Activated CD4-positive, alpha-beta T cell treated with anti-CD3 and anti-CD28 coated beads, Interleukin-2, Interleukin-4, amounts not matched to agents 100 ng/mL and 50 ng/mL, durations not matched to agents 16 hours and 8 hours (primary cell): ENCODE data around the gene ELMO1.
A peak's percentile ranks its signal among the peaks of the same experiment; 100 is the strongest.

Source experiments
- DNase-seq: peaks from one replicate; pipeline ENCODE4 v3.0.0-alpha.2; 2020; ENCODE audit warnings: low spot score

The ELMO1 gene

GRCh38 chr7:37216156-37216852, 232.4 kb downstream of the ELMO1 start:
- DNase-seq, result no peak

GRCh38 chr7:37215290-37215923, 233.3 kb downstream of the ELMO1 start:
- DNase-seq, result no peak

- DNase-seq, result no peak
Measured at GRCh38 chr7:37212556-37212955, 236.1 kb downstream of the ELMO1 start.

GRCh38 chr7:37212051-37212450, 236.6 kb downstream of the ELMO1 start:
- DNase-seq, result no peak

- no peak for DNase-seq
Measured at GRCh38 chr7:37211097-37211880, 237.4 kb downstream of the ELMO1 start.

DNA sequence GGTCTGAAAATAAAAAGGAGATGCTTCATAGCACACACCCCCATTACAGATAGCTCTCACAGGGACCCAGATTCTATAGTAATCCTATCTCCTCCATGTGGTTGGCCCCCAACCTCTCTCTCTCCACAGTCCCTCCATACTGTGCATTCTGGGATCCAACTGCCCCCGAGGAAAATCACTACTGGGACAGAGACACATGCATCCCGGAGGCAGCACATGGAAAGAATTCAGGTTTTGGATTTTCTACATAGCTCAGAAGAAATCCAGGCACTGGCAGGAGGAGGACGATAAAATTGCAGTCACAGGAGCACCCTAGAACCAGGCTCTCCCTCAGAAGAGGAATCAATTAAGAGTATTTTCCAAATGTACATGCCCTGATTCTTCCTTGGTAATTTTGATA, 239.5 kb downstream of the ELMO1 start:
- no peak for DNase-seq

GRCh38 chr7:37208528-37208927, 240.1 kb downstream of the ELMO1 start:
- peak; percentile 25 for DNase-seq

DNA sequence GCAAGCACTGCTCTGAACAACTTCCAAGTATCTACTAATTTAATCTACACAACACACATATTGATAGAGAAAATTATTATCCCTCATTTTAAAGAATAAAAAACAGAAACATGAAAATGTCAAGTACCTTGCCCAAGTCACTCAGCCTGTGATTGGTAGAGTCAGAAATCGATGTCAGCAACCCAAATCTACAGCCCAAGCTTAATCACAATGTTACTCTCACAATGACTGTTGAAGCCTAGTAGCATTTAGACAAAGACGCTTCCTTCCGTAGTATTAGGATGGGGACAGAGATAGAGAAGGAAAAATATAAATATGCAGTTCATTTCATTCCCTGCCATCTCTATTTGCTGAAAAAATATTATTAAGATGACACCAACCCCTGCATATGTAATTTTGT, 242.5 kb downstream of the ELMO1 start:
- DNase-seq, result peak; percentile 48

DNA sequence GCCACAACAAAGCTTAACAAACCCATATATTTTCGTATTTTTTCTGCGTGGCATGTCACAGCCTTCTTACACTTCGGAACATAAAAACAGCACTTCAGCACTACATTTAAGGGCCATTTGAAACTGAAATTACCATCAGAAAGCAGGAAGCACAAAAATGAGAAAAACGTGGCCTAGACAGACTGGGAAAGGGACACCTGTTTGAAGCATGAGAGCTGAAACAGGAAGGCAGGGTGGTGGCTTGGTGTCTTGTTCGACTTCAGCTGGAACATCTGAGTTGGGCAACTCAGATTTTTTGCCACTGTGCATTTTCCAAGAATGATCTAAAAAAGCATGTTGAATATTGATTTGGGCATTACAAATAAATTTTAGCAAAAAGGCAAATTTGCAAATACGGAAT, 243.2 kb downstream of the ELMO1 start:
- no peak for DNase-seq

- no peak for DNase-seq
Measured at GRCh38 chr7:37201876-37202198, 246.8 kb downstream of the ELMO1 start.

GRCh38 chr7:37201003-37201875, 247.4 kb downstream of the ELMO1 start:
- peak; percentile 41 for DNase-seq

GRCh38 chr7:37198906-37199485, 249.7 kb downstream of the ELMO1 start:
- peak; percentile 65 for DNase-seq

- no peak for DNase-seq
Measured at GRCh38 chr7:37198041-37198905, 250.4 kb downstream of the ELMO1 start.

DNA sequence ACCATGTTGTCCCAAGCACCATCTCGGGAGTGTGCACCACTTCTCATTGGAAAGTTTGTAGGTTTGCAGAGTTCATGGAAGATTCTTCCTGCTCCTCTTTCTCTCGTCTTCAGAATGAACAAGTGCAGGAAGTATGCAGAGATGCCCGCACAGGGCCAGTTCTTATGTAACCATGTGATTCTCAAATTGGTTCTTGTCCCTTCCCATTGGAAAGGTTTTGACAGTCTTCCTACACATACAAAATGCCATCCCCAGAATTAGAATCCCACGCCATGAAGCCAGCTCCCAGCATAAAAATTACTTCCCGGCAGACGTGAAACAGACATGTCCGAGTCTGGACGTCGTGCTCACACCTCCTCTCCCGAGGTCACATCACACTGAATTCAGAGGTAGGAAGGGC, 251.6 kb downstream of the ELMO1 start:
- no peak for DNase-seq

GRCh38 chr7:37196676-37197075, 252.0 kb downstream of the ELMO1 start:
- no peak for DNase-seq

GRCh38 chr7:37195388-37195787, 253.3 kb downstream of the ELMO1 start:
- no peak for DNase-seq

- DNase-seq, result no peak
Measured at GRCh38 chr7:37194943-37195342, 253.7 kb downstream of the ELMO1 start.

DNA sequence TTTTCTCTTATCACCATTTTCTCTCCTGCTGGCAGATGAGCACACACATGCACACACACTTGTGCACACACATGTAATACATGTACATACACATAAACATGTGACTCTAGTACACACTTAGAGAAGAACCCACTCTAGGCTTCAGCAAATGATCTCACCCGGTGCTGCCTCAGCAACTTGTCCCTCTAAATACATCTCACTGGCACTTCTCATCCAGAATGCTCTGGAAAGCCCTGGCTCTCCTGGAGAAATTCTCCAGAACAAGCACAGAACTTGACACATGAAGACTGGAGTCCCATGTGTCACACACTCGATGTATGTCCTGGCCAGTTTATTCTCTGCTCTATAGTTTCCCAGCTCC, 254.9 kb downstream of the ELMO1 start:
- DNase-seq, result no peak

- no peak for DNase-seq
Measured at GRCh38 chr7:37193087-37193774, 255.4 kb downstream of the ELMO1 start.

DNA sequence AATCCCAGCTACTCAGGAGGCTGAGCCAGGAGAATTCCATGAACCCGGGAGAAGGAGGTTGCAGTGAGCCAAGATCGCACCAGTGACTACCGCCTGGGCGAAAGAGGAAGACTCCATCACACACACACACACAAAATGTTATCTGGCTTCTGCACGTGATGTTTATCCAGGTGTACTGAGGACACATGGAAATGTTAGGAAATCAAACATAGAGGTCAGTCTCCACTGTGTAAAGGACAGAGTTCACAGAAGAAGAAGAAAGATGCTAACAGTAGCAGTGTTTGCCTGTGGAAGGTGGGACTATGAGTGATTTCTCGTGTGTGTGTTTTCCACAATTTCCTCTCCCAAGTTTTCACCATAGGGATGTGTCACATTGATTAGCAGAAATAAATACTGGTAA, 256.9 kb downstream of the ELMO1 start:
- DNase-seq, result no peak
